GM23338 (cell line): ENCODE data around the gene FOXC2. TPM values are rescaled to one million over a fixed set of nuclear protein-coding genes. Genes with fewer than 3 reads are reported as not detected.

ENCODE experiments used
- ATAC-seq: fragments of 200-7000 bp; cut with Tn5 transposase; 3 replicates; pipeline ENCODE4 v1.9.1; 2020
- DNase-seq: peaks from one replicate; pipeline ENCODE4 v3.0.0-alpha.2; 2015; ENCODE audit warnings: low spot score
- H2AFZ ChIP-seq: fragments of 200-600 bp; sonication (generic); 2 replicates; pipeline ENCODE4 v1.8.0; 2016; ENCODE audit warnings: antibody characterized with exemption, mild to moderate bottlenecking, moderate library complexity
- H3F3A ChIP-seq: fragments of 200-600 bp; sonication (generic); replicated peaks from 2 replicates; pipeline ENCODE4 v1.8.0; 2017; ENCODE audit warnings: antibody characterized with exemption, mixed run types, low read depth
- H3K27ac ChIP-seq: fragments of 200-600 bp; sonication (generic); 2 replicates; pipeline ENCODE4 v1.6.1; 2016; ENCODE audit warnings: low read depth
- H3K27me3 ChIP-seq: fragments of 200-600 bp; sonication (generic); 2 replicates; pipeline ENCODE4 v1.8.0; 2016; ENCODE audit warnings: mild to moderate bottlenecking, mixed run types, moderate library complexity; ENCODE audit not compliant: insufficient read depth
- H3K36me3 ChIP-seq: fragments of 200-600 bp; sonication (generic); 2 replicates; pipeline ENCODE4 v1.8.0; 2016; ENCODE audit warnings: mild to moderate bottlenecking; ENCODE audit not compliant: insufficient read depth
- H3K4me1 ChIP-seq: fragments of 200-600 bp; sonication (generic); 2 replicates; pipeline ENCODE4 v1.8.0; 2016; ENCODE audit warnings: mild to moderate bottlenecking, moderate library complexity; ENCODE audit not compliant: insufficient read depth
- H3K4me2 ChIP-seq: fragments of 200-600 bp; sonication (generic); 2 replicates; pipeline ENCODE4 v1.7.1; 2017; ENCODE audit warnings: mixed run types
- H3K4me3 ChIP-seq: fragments of 200-600 bp; sonication (generic); 2 replicates; pipeline ENCODE4 v1.6.1; 2016; ENCODE audit warnings: mixed run types
- H3K79me2 ChIP-seq: fragments of 200-600 bp; sonication (generic); replicated peaks from 2 replicates; pipeline ENCODE4 v1.8.0; 2017; ENCODE audit warnings: mild to moderate bottlenecking; ENCODE audit not compliant: insufficient read depth
- H3K9me2 ChIP-seq: fragments of 200-600 bp; sonication (generic); 2 replicates; pipeline ENCODE4 v1.8.0; 2017; ENCODE audit not compliant: insufficient read depth
- H4K20me1 ChIP-seq: fragments of 200-600 bp; sonication (generic); replicated peaks from 2 replicates; pipeline ENCODE4 v1.8.0; 2017; ENCODE audit warnings: mild to moderate bottlenecking; ENCODE audit not compliant: insufficient read depth
- H3K27ac Mint-ChIP-seq: 2 replicates; pipeline ENCODE4 v1.8.0; 2020; ENCODE audit warnings: inconsistent platforms, mild to moderate bottlenecking, moderate library complexity, mixed read lengths
- H3K27me3 Mint-ChIP-seq: 3 replicates; pipeline ENCODE4 v1.8.0; 2022; ENCODE audit warnings: low read depth, mild to moderate bottlenecking, moderate library complexity, mixed read lengths, inconsistent platforms; ENCODE audit not compliant: insufficient read depth, poor library complexity
- H3K36me3 Mint-ChIP-seq: 3 replicates; pipeline ENCODE4 v1.8.0; 2021; ENCODE audit warnings: low read depth, mild to moderate bottlenecking, inconsistent platforms, moderate library complexity, mixed read lengths
- H3K4me1 Mint-ChIP-seq: 3 replicates; pipeline ENCODE4 v1.8.0; 2020; ENCODE audit warnings: mild to moderate bottlenecking, inconsistent platforms, mixed read lengths
- H3K4me3 Mint-ChIP-seq: 3 replicates; pipeline ENCODE4 v1.8.0; 2021; ENCODE audit warnings: moderate library complexity, mild to moderate bottlenecking, inconsistent platforms, mixed read lengths
- H3K9me3 Mint-ChIP-seq: 3 replicates; pipeline ENCODE4 v1.8.0; 2020; ENCODE audit warnings: moderate library complexity, mild to moderate bottlenecking, inconsistent platforms, mixed read lengths
- CREB1 ChIP-seq: fragments of 250-450 bp; sonication (Bioruptor Pico); IDR thresholded peaks from 2 replicates; pipeline ENCODE4 v1.5.0; 2020; ENCODE audit warnings: low read depth, mild to moderate bottlenecking, moderate library complexity
- CTCF ChIP-seq, 2 experiments: fragments of 200-600 bp in 1 of 2; sonication (generic) in 1 of 2; conservative IDR thresholded peaks; 2 replicates each; pipeline versions ENCODE4 v1.5.1 to v1.6.1; 2016 to 2017; ENCODE audit warnings: antibody characterized with exemption in 2 of 2, low read depth in 2 of 2, mild to moderate bottlenecking in 2 of 2, moderate library complexity in 1 of 2
- ETS1 ChIP-seq: IDR thresholded peaks from 2 replicates; pipeline ENCODE4 v1.6.1; 2016; ENCODE audit warnings: antibody characterized with exemption
- EZH2 ChIP-seq: fragments of 200-600 bp; sonication (generic); IDR thresholded peaks from one replicate; pipeline ENCODE4 v1.8.0; 2017; ENCODE audit warnings: antibody characterized with exemption, mild to moderate bottlenecking, low read depth; ENCODE audit not compliant: unreplicated experiment
- NANOG ChIP-seq: IDR thresholded peaks from 2 replicates; pipeline ENCODE4 v1.6.1; 2016; ENCODE audit warnings: antibody characterized with exemption, borderline replicate concordance
- POLR2AphosphoS5 ChIP-seq: IDR thresholded peaks from 2 replicates; pipeline ENCODE4 v1.6.1; 2016; ENCODE audit warnings: antibody characterized with exemption, low read depth
- REST ChIP-seq: IDR thresholded peaks from one replicate; pipeline ENCODE4 v1.6.1; 2018; ENCODE audit warnings: antibody characterized with exemption; ENCODE audit not compliant: unreplicated experiment
- STAT1 ChIP-seq: IDR thresholded peaks from one replicate; pipeline ENCODE4 v1.6.1; 2016; ENCODE audit warnings: antibody characterized with exemption; ENCODE audit not compliant: unreplicated experiment
- ZNF114 ChIP-seq: fragments of 250-450 bp; sonication (Bioruptor Pico); IDR thresholded peaks from 2 replicates; pipeline ENCODE4 v1.5.0; 2020; ENCODE audit warnings: mild to moderate bottlenecking, moderate library complexity
- ZNF331 ChIP-seq: fragments of 250-450 bp; sonication (Bioruptor Pico); IDR thresholded peaks from 2 replicates; pipeline ENCODE4 v1.5.0; 2020; ENCODE audit warnings: low read depth, mild to moderate bottlenecking, moderate library complexity
- polyA plus RNA-seq: library from polyadenylated mRNA; unstranded; fragments of >200 nt; fragmentation: Nextera tagmentation; extraction: Ambion mirVana; gene quantifications from 2 replicates; pipeline ENCODE4 v1.2.1, GENCODE V29; 2016
- total RNA-seq: library from RNA; depleted of rRNA; stranded (reverse); fragments of >200 nt; shearing (Covaris generic); gene quantifications from 2 replicates; pipeline ENCODE4 v1.2.3, GENCODE V29; 2014

Gene FOXC2
- total and polyA plus RNA-seq, 2 experiments from 2014 or later, result 0.16 TPM; not detected in 1

GRCh38 chr16:86532526-86532815 is 34.2 kb upstream of the FOXC2 start:
- no peak for ATAC-seq

More at GRCh38 chr16:86532526-86532815, 34.2 kb upstream of the FOXC2 start:
- Mint-ChIP-seq H3K27me3 (peaks cover 9% of the 10 kb centered on the region), H3K36me3 (peaks cover 11% of the 10 kb centered on the region; the same call in 1 of the 3 replicates), H3K4me3 (no peak overlapping the region), H3K4me1 (no peaks in the 10 kb centered on the region), H3K27ac (no peak overlapping the region), H3K9me3 (peaks cover 10% of the 10 kb centered on the region; the same call in 2 of the 3 replicates)
- DNase-seq, result no peak
- Histone ChIP-seq H3K9me2 (no peaks in the 10 kb centered on the region), H3K36me3 (no peaks in the 10 kb centered on the region), H3K4me2 (no peak overlapping the region), H4K20me1 (no peaks in the 10 kb centered on the region), H3K27me3 (no peaks in the 10 kb centered on the region), H3K79me2 (no peaks in the 10 kb centered on the region), H3K27ac (no peak overlapping the region), H3K4me1 (0 out of 2 replicates have a peak, but pooled peaks cover 3% of the 10 kb centered on the region), H2AFZ (no peak overlapping the region), H3F3A (no peaks in the 10 kb centered on the region), H3K4me3 (no peak overlapping the region)
- TF ChIP-seq ETS1 (no peak), ZNF331 (no peak), STAT1 (no peak), CTCF (conservative IDR thresholded peaks at IDR 0.05; ENCODE audit: low read depth in 2 of 2) (no peak), EZH2 (no peak), ZNF114 (CRISPR knock-in tag) (no peak), CREB1 (CRISPR knock-in tag) (no peak), REST (no peak), POLR2AphosphoS5 (no peak), NANOG (no peak)
